Calu3 (cell line): ENCODE measurements around the gene PDGFB. TPM values are rescaled to one million over a fixed set of nuclear protein-coding genes. Genes with fewer than 3 reads are reported as not detected.

Experiments used
- BruUV-seq: library from RNA; stranded (reverse); fragments of 400-500 nt; replicated peaks from 2 replicates; lab custom pipeline; 2021; lab: Mats Ljungman, UMichigan
- CTCF ChIA-PET: fragments of 300-600 bp; sonication (Branson Sonifier 250); formaldehyde crosslinking; loops from one replicate; lab custom pipeline; 2022; ENCODE audit warnings: antibody characterized with exemption; lab: Charles Lee
- DNase-seq: peaks from one replicate; pipeline ENCODE4 v3.0.0; 2022
- H3K27ac Mint-ChIP-seq: one replicate; pipeline ENCODE4 v1.8.0; 2022; ENCODE audit warnings: mixed read lengths; ENCODE audit not compliant: unreplicated experiment
- H3K27me3 Mint-ChIP-seq: one replicate; pipeline ENCODE4 v1.8.0; 2022; ENCODE audit warnings: mixed read lengths; ENCODE audit not compliant: unreplicated experiment
- H3K36me3 Mint-ChIP-seq: one replicate; pipeline ENCODE4 v1.8.0; 2022; ENCODE audit warnings: mild to moderate bottlenecking, moderate library complexity, mixed read lengths; ENCODE audit not compliant: insufficient read depth, unreplicated experiment
- H3K4me1 Mint-ChIP-seq: one replicate; pipeline ENCODE4 v1.8.0; 2022; ENCODE audit warnings: mild to moderate bottlenecking, low read depth, mixed read lengths; ENCODE audit not compliant: unreplicated experiment
- H3K4me3 Mint-ChIP-seq: one replicate; pipeline ENCODE4 v1.8.0; 2022; ENCODE audit warnings: mild to moderate bottlenecking, low read depth, moderate library complexity, mixed read lengths; ENCODE audit not compliant: unreplicated experiment
- H3K9me3 Mint-ChIP-seq: one replicate; pipeline ENCODE4 v1.8.0; 2022; ENCODE audit warnings: low read depth, mixed read lengths; ENCODE audit not compliant: unreplicated experiment
- intact Hi-C: fragments of 100-400 bp; cut with micrococcal nuclease; formaldehyde crosslinking; loops from one replicate; pipeline ENCODE4 v1.10.0; 2022; ENCODE audit not compliant: unreplicated experiment
- total RNA-seq: library from RNA; stranded (reverse); gene quantifications from 2 replicates; pipeline ENCODE4 v1.2.3, GENCODE V29; 2022
- TF ChIP-seq, protein P1 (sequence below): fragments of 200-600 bp; IDR thresholded peaks from one replicate; pipeline ENCODE4 v1.8.0; 2022; ENCODE audit warnings: antibody characterized with exemption; ENCODE audit not compliant: unreplicated experiment

The PDGFB gene
- total RNA-seq, 1 experiment from 2014 or later = 25.9 TPM

DNA sequence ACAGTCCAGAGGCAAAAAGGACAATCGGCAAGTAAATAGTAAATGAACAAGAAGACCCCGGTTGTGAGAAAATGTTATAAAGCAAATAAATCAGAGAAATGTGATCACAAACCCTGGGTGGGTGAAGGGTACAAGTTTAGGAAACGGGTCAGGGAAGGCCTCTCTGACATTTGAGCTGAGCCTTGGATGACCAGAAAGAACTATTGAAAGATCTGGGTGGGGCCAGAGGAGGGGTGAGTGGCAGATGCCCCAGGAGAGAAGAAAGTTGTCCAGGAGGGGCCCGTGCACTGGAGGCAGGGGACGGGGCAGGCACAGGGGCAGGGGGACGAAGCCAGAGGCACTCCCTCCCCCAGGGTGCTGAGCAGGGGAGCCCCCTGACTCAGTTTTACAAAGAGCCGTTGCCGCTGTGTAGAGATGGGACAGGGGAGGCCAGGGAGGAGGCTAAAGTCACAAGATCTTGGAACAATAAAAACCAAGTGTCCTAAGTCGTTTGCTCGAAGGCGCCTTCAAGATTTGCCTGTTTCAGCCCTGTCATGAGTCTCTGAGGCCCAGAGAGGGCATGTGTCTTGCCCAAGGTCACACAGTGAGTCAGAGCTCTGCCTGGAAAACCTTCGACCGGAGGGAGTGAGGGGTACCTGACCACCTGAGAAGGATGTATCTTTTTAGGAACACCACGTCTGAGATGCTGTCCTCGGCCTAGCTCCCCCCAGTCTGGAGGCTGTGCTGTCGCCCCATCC is 10.8 kb upstream of the PDGFB start:
- no peak for DNase-seq
- Mint-ChIP-seq H3K4me1 (peaks cover 41% of the 10 kb centered on the region), H3K4me3 (no peak overlapping the region), H3K36me3 (peaks cover 16% of the 10 kb centered on the region), H3K9me3 (no peaks in the 10 kb centered on the region), H3K27me3 (no peaks in the 10 kb centered on the region), H3K27ac (no peak overlapping the region)
- intact Hi-C loops = no loop called here
- no TSS peak for BruUV-seq
- CTCF ChIA-PET = no interaction called here
- TF ChIP-seq, protein P1, sequence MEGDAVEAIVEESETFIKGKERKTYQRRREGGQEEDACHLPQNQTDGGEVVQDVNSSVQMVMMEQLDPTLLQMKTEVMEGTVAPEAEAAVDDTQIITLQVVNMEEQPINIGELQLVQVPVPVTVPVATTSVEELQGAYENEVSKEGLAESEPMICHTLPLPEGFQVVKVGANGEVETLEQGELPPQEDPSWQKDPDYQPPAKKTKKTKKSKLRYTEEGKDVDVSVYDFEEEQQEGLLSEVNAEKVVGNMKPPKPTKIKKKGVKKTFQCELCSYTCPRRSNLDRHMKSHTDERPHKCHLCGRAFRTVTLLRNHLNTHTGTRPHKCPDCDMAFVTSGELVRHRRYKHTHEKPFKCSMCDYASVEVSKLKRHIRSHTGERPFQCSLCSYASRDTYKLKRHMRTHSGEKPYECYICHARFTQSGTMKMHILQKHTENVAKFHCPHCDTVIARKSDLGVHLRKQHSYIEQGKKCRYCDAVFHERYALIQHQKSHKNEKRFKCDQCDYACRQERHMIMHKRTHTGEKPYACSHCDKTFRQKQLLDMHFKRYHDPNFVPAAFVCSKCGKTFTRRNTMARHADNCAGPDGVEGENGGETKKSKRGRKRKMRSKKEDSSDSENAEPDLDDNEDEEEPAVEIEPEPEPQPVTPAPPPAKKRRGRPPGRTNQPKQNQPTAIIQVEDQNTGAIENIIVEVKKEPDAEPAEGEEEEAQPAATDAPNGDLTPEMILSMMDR = no peak

DNA sequence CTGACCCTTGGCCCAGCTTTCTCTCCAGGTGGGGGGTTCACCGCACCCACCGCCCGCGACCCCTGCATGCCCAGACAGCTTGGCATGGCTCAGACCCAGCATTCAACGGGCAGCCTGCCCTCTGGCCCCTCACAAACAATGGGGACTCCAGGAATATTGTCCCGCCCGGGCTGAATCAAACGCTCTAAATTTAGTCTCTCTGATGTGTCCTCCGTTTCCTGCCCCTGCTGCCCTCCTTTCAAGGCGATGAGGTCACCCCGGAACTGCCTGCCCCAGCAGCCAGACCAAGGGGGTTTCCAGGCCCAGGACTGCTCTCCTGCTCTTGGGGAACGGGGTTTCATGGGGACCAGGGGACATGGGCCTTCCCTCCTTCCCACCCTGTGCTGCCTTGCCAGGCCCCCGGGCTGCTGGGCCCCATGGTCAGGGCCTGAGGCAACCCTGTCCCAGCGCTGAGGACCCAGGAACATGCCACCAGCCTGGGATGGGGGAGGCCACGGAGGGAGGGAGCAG is 10.1 kb upstream of the PDGFB start:
- BruUV-seq = no TSS peak
- DNase-seq = peak; percentile 71
- H3K36me3 Mint-ChIP-seq = peaks cover 16% of the 10 kb centered on the region
- peaks cover 41% of the 10 kb centered on the region for H3K4me1 Mint-ChIP-seq
- CTCF ChIA-PET = no interaction called here
- H3K27ac Mint-ChIP-seq = peak overlapping the region; percentile 53
- no peaks in the 10 kb centered on the region for H3K9me3 Mint-ChIP-seq
- H3K4me3 Mint-ChIP-seq = peak overlapping the region; percentile 20
- TF ChIP-seq, protein P1 = no peak
- intact Hi-C loops = no loop called here
- H3K27me3 Mint-ChIP-seq = no peaks in the 10 kb centered on the region

DNA sequence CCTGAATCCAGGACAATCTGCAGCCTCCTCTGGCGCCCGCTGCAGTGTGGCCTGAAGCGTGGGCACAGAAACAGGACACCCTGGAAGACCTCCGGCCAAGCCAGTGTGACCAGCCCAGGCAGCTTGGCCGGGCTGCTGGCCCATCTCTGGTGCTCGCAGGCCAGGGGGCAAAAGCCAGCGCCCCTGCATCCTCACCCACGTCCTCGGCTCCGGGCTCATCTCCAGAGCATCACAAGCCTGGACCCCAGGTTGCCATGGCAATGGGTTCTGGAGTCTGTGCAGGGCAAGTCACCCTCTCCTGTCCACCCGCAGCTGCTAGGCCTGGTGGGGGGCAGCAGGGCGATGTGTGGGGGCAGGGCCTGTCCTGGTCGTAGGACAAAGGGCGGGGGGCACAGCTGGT is 9.3 kb upstream of the PDGFB start:
- DNase-seq = no peak
- BruUV-seq = no TSS peak
- CTCF ChIA-PET = interaction anchor here (0.9 to 1.7 kb wide), 5 partner anchors 23 to 83 kb away, joined by 3 to 17 read pairs (median 3); no protein-coding TSS in a partner anchor

DNA sequence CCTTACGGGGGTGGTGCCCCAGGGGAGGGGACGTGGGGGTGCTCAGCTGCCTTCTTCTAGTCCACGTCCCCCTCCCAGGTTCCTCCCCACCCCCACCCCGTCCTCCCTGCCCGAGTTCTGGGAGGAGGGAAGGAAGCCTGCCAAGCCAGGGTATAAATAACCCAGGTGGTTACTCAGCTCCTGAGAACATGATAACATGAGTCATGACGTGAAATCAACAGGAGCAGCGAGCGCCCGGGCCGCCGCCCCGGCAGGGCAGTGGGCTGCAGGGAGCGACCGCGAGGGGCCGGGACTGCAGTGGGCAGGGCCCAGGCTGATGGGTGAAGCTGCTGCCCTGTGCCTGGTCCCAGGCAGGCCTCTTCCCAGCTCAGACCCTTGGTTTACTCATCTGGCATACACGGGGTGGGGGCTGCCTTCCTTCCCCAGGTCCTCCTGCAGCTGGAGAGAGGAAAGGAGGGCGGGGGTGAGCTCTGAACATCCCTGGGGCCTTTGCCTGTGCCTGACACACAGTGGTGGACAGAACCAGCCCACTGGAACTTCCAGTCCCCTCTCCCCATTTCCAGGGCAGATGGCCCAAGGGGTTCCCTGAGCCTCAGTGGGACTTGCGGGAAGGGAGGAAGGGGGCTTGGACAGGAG is 8.8 kb upstream of the PDGFB start:
- Mint-ChIP-seq H3K4me1 (peaks cover 41% of the 10 kb centered on the region), H3K27me3 (no peaks in the 10 kb centered on the region), H3K27ac (no peak overlapping the region), H3K9me3 (no peaks in the 10 kb centered on the region), H3K4me3 (peak overlapping the region; percentile 41), H3K36me3 (peaks cover 16% of the 10 kb centered on the region)
- CTCF ChIA-PET = interaction anchor here (0.6 to 1.7 kb wide), 12 partner anchors 17 to 123 kb away, joined by 3 to 17 read pairs (median 4); no protein-coding TSS in a partner anchor
- DNase-seq = peak; percentile 78
- BruUV-seq = no TSS peak
- TF ChIP-seq, protein P1 = no peak
- intact Hi-C loops = no loop called here

More for the DNA sequence above, 9.3 kb upstream of the PDGFB start:
- Mint-ChIP-seq H3K9me3 (no peaks in the 10 kb centered on the region), H3K4me1 (peaks cover 41% of the 10 kb centered on the region), H3K27me3 (no peaks in the 10 kb centered on the region), H3K27ac (no peak overlapping the region), H3K4me3 (peak overlapping the region; percentile 41), H3K36me3 (peaks cover 16% of the 10 kb centered on the region)
- TF ChIP-seq, protein P1 = no peak
- intact Hi-C loops = no loop called here
